ENCODE measurements around the gene TTC32.

TTC32 gene

GRCh38 chr2:19888831-19889230, 13.0 kb downstream of the TTC32 start:
- no peak for DNase-seq (ENCODE audit: low read depth)
- TF ChIP-seq, protein P1, sequence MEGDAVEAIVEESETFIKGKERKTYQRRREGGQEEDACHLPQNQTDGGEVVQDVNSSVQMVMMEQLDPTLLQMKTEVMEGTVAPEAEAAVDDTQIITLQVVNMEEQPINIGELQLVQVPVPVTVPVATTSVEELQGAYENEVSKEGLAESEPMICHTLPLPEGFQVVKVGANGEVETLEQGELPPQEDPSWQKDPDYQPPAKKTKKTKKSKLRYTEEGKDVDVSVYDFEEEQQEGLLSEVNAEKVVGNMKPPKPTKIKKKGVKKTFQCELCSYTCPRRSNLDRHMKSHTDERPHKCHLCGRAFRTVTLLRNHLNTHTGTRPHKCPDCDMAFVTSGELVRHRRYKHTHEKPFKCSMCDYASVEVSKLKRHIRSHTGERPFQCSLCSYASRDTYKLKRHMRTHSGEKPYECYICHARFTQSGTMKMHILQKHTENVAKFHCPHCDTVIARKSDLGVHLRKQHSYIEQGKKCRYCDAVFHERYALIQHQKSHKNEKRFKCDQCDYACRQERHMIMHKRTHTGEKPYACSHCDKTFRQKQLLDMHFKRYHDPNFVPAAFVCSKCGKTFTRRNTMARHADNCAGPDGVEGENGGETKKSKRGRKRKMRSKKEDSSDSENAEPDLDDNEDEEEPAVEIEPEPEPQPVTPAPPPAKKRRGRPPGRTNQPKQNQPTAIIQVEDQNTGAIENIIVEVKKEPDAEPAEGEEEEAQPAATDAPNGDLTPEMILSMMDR (IDR thresholded peaks at IDR 0.05; ENCODE audit: control insufficient read depth, extremely low read depth, insufficient read depth): no peak
- H3K4me3 ChIP-seq (ENCODE audit: low read depth, low read length): no peak overlapping the region

GRCh38 chr2:19887510-19887909, 14.3 kb downstream of the TTC32 start:
- peak; percentile 40 for DNase-seq (ENCODE audit: low read depth)
- no peak overlapping the region for H3K4me3 ChIP-seq (ENCODE audit: low read depth, low read length)
- TF ChIP-seq, protein P1 (IDR thresholded peaks at IDR 0.05; ENCODE audit: control insufficient read depth, extremely low read depth, insufficient read depth): no peak

GRCh38 chr2:19886261-19886660, 15.5 kb downstream of the TTC32 start:
- H3K4me3 ChIP-seq (ENCODE audit: low read depth, low read length): no peak overlapping the region
- TF ChIP-seq, protein P1 (IDR thresholded peaks at IDR 0.05; ENCODE audit: control insufficient read depth, extremely low read depth, insufficient read depth): no peak
- no peak for DNase-seq (ENCODE audit: low read depth)

DNA sequence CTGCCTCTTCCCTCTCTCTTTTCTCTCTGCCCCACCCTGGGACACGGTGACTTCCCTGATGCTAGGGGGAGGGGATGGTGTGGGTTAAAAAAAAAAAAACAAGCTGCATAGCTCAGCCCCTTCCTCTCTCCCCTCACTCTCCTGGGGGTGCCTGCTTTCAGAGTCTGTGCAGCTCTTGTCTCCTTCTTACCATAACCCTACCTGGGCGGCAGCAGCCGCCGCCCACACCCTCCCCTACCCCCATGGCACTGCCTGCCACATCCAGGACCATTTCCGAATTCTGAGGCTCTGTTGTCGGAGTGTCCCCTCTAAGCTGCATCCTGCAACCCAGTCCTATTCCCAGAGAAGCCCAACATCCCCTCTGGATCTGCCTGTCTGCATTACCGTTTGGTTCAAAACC, 16.0 kb downstream of the TTC32 start:
- DNase-seq (ENCODE audit: low read depth): no peak
- no peak overlapping the region for H3K4me3 ChIP-seq (ENCODE audit: low read depth, low read length)
- TF ChIP-seq, protein P1 (IDR thresholded peaks at IDR 0.05; ENCODE audit: control insufficient read depth, extremely low read depth, insufficient read depth): no peak

DNA sequence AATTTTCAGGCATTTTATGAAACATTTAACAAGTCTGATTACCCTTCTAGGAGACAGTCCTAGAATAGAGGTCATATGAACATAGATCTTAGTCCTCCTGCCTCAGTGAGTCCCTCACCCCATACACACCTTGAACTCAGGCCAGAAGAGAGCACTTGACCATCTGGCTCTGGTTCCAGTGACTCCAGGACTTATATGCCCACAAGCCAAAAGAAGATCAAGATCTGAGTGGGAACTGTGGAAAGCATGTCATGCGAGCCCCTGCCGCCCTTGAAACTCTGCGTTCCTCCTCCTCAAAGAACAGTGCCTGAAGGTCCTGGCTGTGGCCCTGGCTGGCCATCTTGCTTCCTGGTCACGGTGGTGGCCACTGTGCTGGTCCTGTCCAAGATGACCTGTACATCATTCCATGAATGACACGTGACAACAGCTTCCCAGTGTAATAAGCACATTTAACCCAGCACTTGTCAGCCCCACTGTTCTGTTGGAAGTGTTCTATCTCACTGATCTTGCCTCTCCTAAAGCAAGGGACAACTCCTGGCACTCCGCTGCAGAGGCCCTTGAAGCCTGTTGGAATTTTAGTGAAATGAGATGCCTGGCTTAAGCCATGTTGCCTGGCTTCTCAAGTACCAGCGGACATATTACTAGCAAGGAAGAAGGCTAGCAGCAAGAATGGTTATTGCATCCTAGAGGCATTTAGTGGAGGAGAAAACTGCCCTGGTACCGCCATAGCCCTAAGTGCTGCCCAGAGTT, 17.6 kb downstream of the TTC32 start:
- DNase-seq (ENCODE audit: low read depth): no peak
- TF ChIP-seq, protein P1 (IDR thresholded peaks at IDR 0.05; ENCODE audit: control insufficient read depth, extremely low read depth, insufficient read depth): no peak
- H3K4me3 ChIP-seq (ENCODE audit: low read depth, low read length): no peak overlapping the region

- TF ChIP-seq, protein P1 (IDR thresholded peaks at IDR 0.05; ENCODE audit: control insufficient read depth, extremely low read depth, insufficient read depth): no peak
- no peak overlapping the region for H3K4me3 ChIP-seq (ENCODE audit: low read depth, low read length)
- DNase-seq (ENCODE audit: low read depth): no peak
Observed at GRCh38 chr2:19883486-19883885, 18.3 kb downstream of the TTC32 start.

GRCh38 chr2:19882286-19882685, 19.5 kb downstream of the TTC32 start:
- H3K4me3 ChIP-seq (ENCODE audit: low read depth, low read length): no peak overlapping the region
- no peak for DNase-seq (ENCODE audit: low read depth)
- TF ChIP-seq, protein P1 (IDR thresholded peaks at IDR 0.05; ENCODE audit: control insufficient read depth, extremely low read depth, insufficient read depth): no peak

Data from LNCaP clone FGC (cell line).